ENCODE measurements around the gene CTCF. TPM values are rescaled to one million over a fixed set of nuclear protein-coding genes. Genes with fewer than 3 reads are reported as not detected.

CTCF gene
- total RNA-seq, 4 donors from 2014 or later: 36.2 to 50.1 (median 46.9) TPM

GRCh38 chr16:67549936-67550335 lies 12.4 kb upstream of the CTCF start:
- Histone ChIP-seq H3K27me3 (no peaks in the 10 kb centered on the region), H3K36me3 (peaks cover 23% of the 10 kb centered on the region), H3K4me3 (no peak overlapping the region), H3K9me3 (no peaks in the 10 kb centered on the region), H3K27ac (no peak overlapping the region), H3K4me1 (peaks cover 44% of the 10 kb centered on the region)
- no peak for DNase-seq (ENCODE audit: low spot score in 2 of 2)
- 33% methylated on average over 1 of the region's 1 CpG for WGBS
- TF ChIP-seq POLR2AphosphoS5 (IDR thresholded peaks at IDR 0.05) (no peak), POLR2A (IDR thresholded peaks at IDR 0.05) (no peak), CTCF (IDR thresholded peaks at IDR 0.05) (no peak), EP300 (IDR thresholded peaks at IDR 0.05) (no peak)

- Histone ChIP-seq H3K27ac (no peak overlapping the region), H3K36me3 (peaks cover 12% of the 10 kb centered on the region), H3K27me3 (no peaks in the 10 kb centered on the region), H3K4me1 (peaks cover 40% of the 10 kb centered on the region), H3K9me3 (no peaks in the 10 kb centered on the region), H3K4me3 (no peak overlapping the region)
- no peak for DNase-seq (ENCODE audit: low spot score in 2 of 2)
- WGBS: 100% methylated on average over 2 of the region's 2 CpGs
- TF ChIP-seq POLR2AphosphoS5 (IDR thresholded peaks at IDR 0.05) (no peak), CTCF (IDR thresholded peaks at IDR 0.05) (no peak), POLR2A (IDR thresholded peaks at IDR 0.05) (no peak), EP300 (IDR thresholded peaks at IDR 0.05) (no peak)
Measured at GRCh38 chr16:67551091-67551490, 11.2 kb upstream of the CTCF start.

DNA sequence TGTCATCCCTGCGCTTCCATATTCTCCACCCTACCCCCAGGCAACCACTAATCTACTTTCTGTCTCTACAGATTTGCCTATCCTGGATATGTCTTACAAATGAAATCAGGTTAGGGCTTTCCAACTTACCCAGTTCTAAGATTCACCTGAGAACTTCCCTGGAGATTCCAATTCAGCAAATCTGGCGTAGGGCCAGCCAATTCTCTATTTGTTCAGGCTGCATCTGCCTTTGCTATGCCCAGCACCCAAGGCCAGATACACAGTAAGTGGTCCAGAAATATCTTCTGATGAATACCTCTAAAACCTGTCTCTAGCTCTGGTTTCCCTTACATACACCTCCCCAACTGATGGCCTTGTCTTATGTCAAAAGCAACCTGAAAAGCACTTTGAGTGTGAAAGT lies 10.4 kb upstream of the CTCF start:
- TF ChIP-seq POLR2A (IDR thresholded peaks at IDR 0.05): no peak
- TF ChIP-seq EP300 (IDR thresholded peaks at IDR 0.05): no peak
- no peak for TF ChIP-seq POLR2AphosphoS5 (IDR thresholded peaks at IDR 0.05)
- TF ChIP-seq CTCF (IDR thresholded peaks at IDR 0.05): no peak
- no peaks in the 10 kb centered on the region for H3K9me3 ChIP-seq
- peaks cover 40% of the 10 kb centered on the region for H3K4me1 ChIP-seq
- H3K36me3 ChIP-seq: peaks cover 3% of the 10 kb centered on the region
- no peaks in the 10 kb centered on the region for H3K27me3 ChIP-seq
- no peak overlapping the region for H3K4me3 ChIP-seq
- no peak overlapping the region for H3K27ac ChIP-seq
- DNase-seq (ENCODE audit: low spot score in 2 of 2): no peak
- 67% methylated on average over 2 of the region's 2 CpGs for WGBS

- Histone ChIP-seq H3K36me3 (peaks cover 3% of the 10 kb centered on the region), H3K27ac (no peak overlapping the region), H3K4me3 (no peak overlapping the region), H3K9me3 (no peaks in the 10 kb centered on the region), H3K4me1 (peaks cover 36% of the 10 kb centered on the region), H3K27me3 (no peaks in the 10 kb centered on the region)
- 37% methylated on average over 4 of the region's 4 CpGs for WGBS
- DNase-seq (ENCODE audit: low spot score in 2 of 2): no peak
- TF ChIP-seq POLR2A (IDR thresholded peaks at IDR 0.05) (no peak), POLR2AphosphoS5 (IDR thresholded peaks at IDR 0.05) (no peak), EP300 (IDR thresholded peaks at IDR 0.05) (no peak), CTCF (IDR thresholded peaks at IDR 0.05) (no peak)
Measured at GRCh38 chr16:67552476-67552875, 9.8 kb upstream of the CTCF start.

GRCh38 chr16:67555795-67556212 lies 6.5 kb upstream of the CTCF start:
- Histone ChIP-seq H3K36me3 (no peaks in the 10 kb centered on the region), H3K27ac (peak overlapping the region; percentile 36), H3K4me1 (peaks cover 29% of the 10 kb centered on the region), H3K9me3 (no peaks in the 10 kb centered on the region), H3K4me3 (no peak overlapping the region), H3K27me3 (no peaks in the 10 kb centered on the region)
- no peak for DNase-seq (ENCODE audit: low spot score in 2 of 2)
- 42% methylated on average over 3 of the region's 3 CpGs for WGBS
- no peak for TF ChIP-seq POLR2AphosphoS5 (IDR thresholded peaks at IDR 0.05)

DNA sequence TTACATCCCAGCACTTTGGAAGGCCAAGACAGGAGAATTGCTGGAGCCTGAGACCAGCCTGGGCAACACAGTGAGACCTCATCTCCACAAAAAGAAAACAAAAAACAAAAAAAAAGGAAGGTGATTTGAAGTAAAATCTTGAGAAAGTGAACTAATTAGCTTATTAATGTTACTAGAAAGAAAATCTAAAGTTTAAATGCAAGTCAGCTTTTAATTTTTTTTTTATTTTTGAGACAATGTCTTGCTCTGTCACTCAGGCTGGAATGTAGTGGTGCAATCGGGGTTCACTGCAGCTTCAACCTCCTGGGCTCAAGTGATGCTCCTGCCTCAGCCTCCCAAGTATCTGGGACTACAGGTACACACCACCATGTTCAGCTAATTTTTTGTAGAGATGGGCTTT lies 3.5 kb upstream of the CTCF start:
- H3K4me3 ChIP-seq: no peak overlapping the region

More for the DNA sequence above, 3.5 kb upstream of the CTCF start:
- Histone ChIP-seq H3K36me3 (no peaks in the 10 kb centered on the region), H3K27me3 (no peaks in the 10 kb centered on the region), H3K27ac (no peak overlapping the region), H3K9me3 (no peaks in the 10 kb centered on the region), H3K4me1 (peaks cover 28% of the 10 kb centered on the region)
- no peak for DNase-seq (ENCODE audit: low spot score in 2 of 2)
- WGBS: 81% methylated on average over 1 of the region's 1 CpG
- TF ChIP-seq CTCF (IDR thresholded peaks at IDR 0.05) (no peak), POLR2AphosphoS5 (IDR thresholded peaks at IDR 0.05) (no peak), POLR2A (IDR thresholded peaks at IDR 0.05) (no peak), EP300 (IDR thresholded peaks at IDR 0.05) (no peak)

All from suprapubic skin (tissue), 4 donors.